Neural progenitor cell (in vitro differentiated cells): Measurements from ENCODE around the gene NR3C2. TPM values are rescaled to one million over a fixed set of nuclear protein-coding genes. Genes with fewer than 3 reads are reported as not detected.

ENCODE experiments used
- DNase-seq: peaks from one replicate; pipeline ENCODE4 v3.0.0-alpha.2; 2016; ENCODE audit warnings: low spot score
- H2AFZ ChIP-seq: fragments of 200-600 bp; sonication (generic); replicated peaks from 2 replicates; pipeline ENCODE4 v1.6.1; 2016; ENCODE audit warnings: antibody characterized with exemption
- H3F3A ChIP-seq: fragments of 200-600 bp; sonication (generic); 2 replicates; pipeline ENCODE4 v1.6.1; 2016; ENCODE audit warnings: antibody characterized with exemption, low read depth
- H3K27ac ChIP-seq: fragments of 200-600 bp; sonication (generic); 2 replicates; pipeline ENCODE4 v1.5.1; 2016; ENCODE audit warnings: mild to moderate bottlenecking
- H3K27me3 ChIP-seq: fragments of 200-600 bp; sonication (generic); 2 replicates; pipeline ENCODE4 v1.6.1; 2016; ENCODE audit warnings: mild to moderate bottlenecking, moderate library complexity
- H3K36me3 ChIP-seq: fragments of 200-600 bp; sonication (generic); 2 replicates; pipeline ENCODE4 v1.5.1; 2016
- H3K4me1 ChIP-seq: fragments of 200-600 bp; sonication (generic); 2 replicates; pipeline ENCODE4 v1.6.1; 2016; ENCODE audit warnings: mixed run types
- H3K4me2 ChIP-seq: fragments of 200-600 bp; sonication (generic); 2 replicates; pipeline ENCODE4 v1.6.1; 2016
- H3K4me3 ChIP-seq: fragments of 200-600 bp; sonication (generic); 2 replicates; pipeline ENCODE4 v1.5.1; 2016
- H3K79me2 ChIP-seq: fragments of 200-600 bp; sonication (generic); 2 replicates; pipeline ENCODE4 v1.6.1; 2016; ENCODE audit warnings: low read depth
- H3K9ac ChIP-seq: fragments of 200-600 bp; sonication (generic); 2 replicates; pipeline ENCODE4 v1.6.1; 2016
- H3K9me3 ChIP-seq: fragments of 200-600 bp; sonication (generic); 2 replicates; pipeline ENCODE4 v1.5.1; 2016; ENCODE audit warnings: low read depth
- H4K20me1 ChIP-seq: fragments of 200-600 bp; sonication (generic); 2 replicates; pipeline ENCODE4 v1.6.1; 2016; ENCODE audit warnings: low read depth
- H3K27ac Mint-ChIP-seq: 3 replicates; pipeline ENCODE4 v1.8.0; 2021; ENCODE audit warnings: mixed read lengths
- H3K27me3 Mint-ChIP-seq: 2 replicates; pipeline ENCODE4 v1.8.0; 2022; ENCODE audit warnings: low read depth, mild to moderate bottlenecking, inconsistent platforms, moderate library complexity, mixed read lengths; ENCODE audit not compliant: insufficient read depth
- H3K36me3 Mint-ChIP-seq: 3 replicates; pipeline ENCODE4 v1.8.0; 2021; ENCODE audit warnings: mixed read lengths
- H3K4me1 Mint-ChIP-seq: 3 replicates; pipeline ENCODE4 v1.8.0; 2021; ENCODE audit warnings: mixed read lengths
- H3K4me3 Mint-ChIP-seq: 3 replicates; pipeline ENCODE4 v1.8.0; 2021; ENCODE audit warnings: mild to moderate bottlenecking, moderate library complexity, mixed read lengths
- H3K9me3 Mint-ChIP-seq: 3 replicates; pipeline ENCODE4 v1.8.0; 2020; ENCODE audit warnings: mixed read lengths
- CTCF ChIP-seq: fragments of 200-600 bp; sonication (generic); IDR thresholded peaks from 2 replicates; pipeline ENCODE4 v1.5.1; 2017; ENCODE audit warnings: antibody characterized with exemption, mild to moderate bottlenecking
- EZH2 ChIP-seq: fragments of 200-600 bp; sonication (generic); IDR thresholded peaks from 2 replicates; pipeline ENCODE4 v1.6.1; 2017; ENCODE audit warnings: antibody characterized with exemption, mild to moderate bottlenecking, moderate library complexity
- EZH2phosphoT487 ChIP-seq: fragments of 200-600 bp; sonication (generic); IDR thresholded peaks from 2 replicates; pipeline ENCODE4 v1.6.1; 2017; ENCODE audit warnings: antibody characterized with exemption
- total RNA-seq: library from RNA; depleted of rRNA; stranded (reverse); fragments of >200 nt; gene quantifications from 2 replicates; pipeline ENCODE4 v1.2.3, GENCODE V29; 2015; ENCODE audit warnings: low replicate concordance

Gene NR3C2
- total RNA-seq, 1 donor from 2014 or later, result 0.73 TPM

- no peak overlapping the region for H3K4me3 ChIP-seq
- H2AFZ ChIP-seq, result no peak overlapping the region
- Mint-ChIP-seq H3K27ac (no peak overlapping the region), H3K4me1 (peaks cover 22% of the 10 kb centered on the region), H3K36me3 (peaks cover 13% of the 10 kb centered on the region), H3K9me3 (peaks cover 7% of the 10 kb centered on the region), H3K4me3 (no peak overlapping the region), H3K27me3 (no peaks in the 10 kb centered on the region)
- no peaks in the 10 kb centered on the region for H3K36me3 ChIP-seq
- no peaks in the 10 kb centered on the region for H3F3A ChIP-seq
- no peak for DNase-seq
- H4K20me1 ChIP-seq, result no peaks in the 10 kb centered on the region
- H3K9me3 ChIP-seq, result peaks cover 4% of the 10 kb centered on the region
- H3K9ac ChIP-seq, result no peak overlapping the region
- no peak overlapping the region for H3K4me2 ChIP-seq
- H3K4me1 ChIP-seq, result peaks cover 2% of the 10 kb centered on the region
- H3K27ac ChIP-seq, result no peak overlapping the region
- TF ChIP-seq EZH2 (no peak), CTCF (no peak)
- H3K79me2 ChIP-seq, result no peaks in the 10 kb centered on the region
- no peaks in the 10 kb centered on the region for H3K27me3 ChIP-seq
Observed at GRCh38 chr4:148069895-148070178, 372.4 kb downstream of the NR3C2 start.

- no peak overlapping the region for H3K27ac ChIP-seq
- no peaks in the 10 kb centered on the region for H4K20me1 ChIP-seq
- H3K4me2 ChIP-seq, result no peak overlapping the region
- TF ChIP-seq CTCF (no peak), EZH2phosphoT487 (no peak), EZH2 (no peak)
- Mint-ChIP-seq H3K4me1 (peaks cover 26% of the 10 kb centered on the region), H3K36me3 (peaks cover 10% of the 10 kb centered on the region), H3K4me3 (no peak overlapping the region), H3K27me3 (no peaks in the 10 kb centered on the region), H3K27ac (no peak overlapping the region), H3K9me3 (peaks cover 5% of the 10 kb centered on the region)
- no peaks in the 10 kb centered on the region for H3K79me2 ChIP-seq
- H3K27me3 ChIP-seq, result no peaks in the 10 kb centered on the region
- H3K4me3 ChIP-seq, result no peak overlapping the region
- no peak for DNase-seq
- H3F3A ChIP-seq, result no peaks in the 10 kb centered on the region
- H3K36me3 ChIP-seq, result no peaks in the 10 kb centered on the region
- H3K9me3 ChIP-seq, result peaks cover 2% of the 10 kb centered on the region
- no peak overlapping the region for H3K9ac ChIP-seq
- H3K4me1 ChIP-seq, result peaks cover 4% of the 10 kb centered on the region
- H2AFZ ChIP-seq, result no peak overlapping the region
Observed at GRCh38 chr4:148069086-148069894, 372.9 kb downstream of the NR3C2 start.

GRCh38 chr4:148068065-148068911 is 373.9 kb downstream of the NR3C2 start:
- H3K27ac Mint-ChIP-seq, result no peak overlapping the region
- H3K4me3 ChIP-seq, result no peak overlapping the region
- H3K36me3 ChIP-seq, result no peaks in the 10 kb centered on the region
- no peaks in the 10 kb centered on the region for H3K9me3 ChIP-seq
- DNase-seq, result no peak
- no peak overlapping the region for H3K27ac ChIP-seq
- no peak for TF ChIP-seq EZH2phosphoT487
- TF ChIP-seq CTCF, result peak; percentile 13
- peaks cover 2% of the 10 kb centered on the region for H3K36me3 Mint-ChIP-seq
- H3K4me1 ChIP-seq, result peaks cover 4% of the 10 kb centered on the region
- H3K4me3 Mint-ChIP-seq, result no peak overlapping the region
- H3F3A ChIP-seq, result no peaks in the 10 kb centered on the region
- peaks cover 33% of the 10 kb centered on the region for H3K4me1 Mint-ChIP-seq
- H2AFZ ChIP-seq, result no peak overlapping the region
- H3K27me3 Mint-ChIP-seq, result peaks cover 3% of the 10 kb centered on the region
- H3K27me3 ChIP-seq, result no peaks in the 10 kb centered on the region
- H3K79me2 ChIP-seq, result no peaks in the 10 kb centered on the region
- H3K4me2 ChIP-seq, result no peak overlapping the region
- H3K9me3 Mint-ChIP-seq, result no peaks in the 10 kb centered on the region
- H3K9ac ChIP-seq, result no peak overlapping the region
- H4K20me1 ChIP-seq, result no peaks in the 10 kb centered on the region
